HG03103 (cell line): ENCODE results near the gene FANCD2OS.
"Not testable (repeated sequence)": the region's sequence is repeated elsewhere in the genome, so short reads cannot be mapped to it uniquely, and the experiment has no call there.

ENCODE experiments used
- ATAC-seq: cut with Tn5 transposase; IDR thresholded peaks from one replicate; pipeline ENCODE4 v1.9.1; 2021; ENCODE audit warnings: low read depth; ENCODE audit not compliant: unreplicated experiment

The FANCD2OS gene

GRCh38 chr3:10099041-10099440 lies 9.0 kb downstream of the FANCD2OS start:
- no peak for ATAC-seq

- no peak for ATAC-seq
These were observed 14.4 kb downstream of the FANCD2OS start for GRCh38 chr3:10093678-10094077.

- not testable (repeated sequence) for ATAC-seq
These were observed 16.7 kb downstream of the FANCD2OS start for GRCh38 chr3:10091387-10091786.

- not testable (repeated sequence) for ATAC-seq
These were observed 17.3 kb downstream of the FANCD2OS start for GRCh38 chr3:10090774-10091173.

- ATAC-seq, result no peak
These were observed 17.9 kb downstream of the FANCD2OS start for GRCh38 chr3:10090179-10090578.

GRCh38 chr3:10088256-10088655 lies 19.8 kb downstream of the FANCD2OS start:
- no peak for ATAC-seq

- no peak for ATAC-seq
These were observed 22.3 kb downstream of the FANCD2OS start for GRCh38 chr3:10085738-10086137.

GRCh38 chr3:10081871-10082270 lies 26.2 kb downstream of the FANCD2OS start:
- ATAC-seq, result no peak

- ATAC-seq, result no peak
These were observed 33.4 kb downstream of the FANCD2OS start for GRCh38 chr3:10074666-10075065.

GRCh38 chr3:10070077-10070476 lies 38.0 kb downstream of the FANCD2OS start:
- ATAC-seq, result not testable (repeated sequence)

- no peak for ATAC-seq
These were observed 53.0 kb downstream of the FANCD2OS start for GRCh38 chr3:10055097-10055496.
